Endothelial cell of umbilical vein (primary cell): ENCODE measurements around the gene ADTRP. TPM values are rescaled to one million over a fixed set of nuclear protein-coding genes. Genes with fewer than 3 reads are reported as not detected.

Experiments
- BruUV-seq: library from RNA; stranded (reverse); fragments of 400-500 nt; replicated peaks from 2 replicates; lab custom pipeline; 2021; lab: Mats Ljungman, UMichigan
- CTCF ChIA-PET: fragments of 300-600, 350-600 bp; sonication (Branson Sonifier 250); formaldehyde crosslinking; loops from one replicate; lab custom pipeline; 2021; ENCODE audit warnings: antibody characterized with exemption, inconsistent platforms; lab: Charles Lee
- POLR2A ChIA-PET: fragments of 300-600, 350-600 bp; sonication (Branson Sonifier 250); formaldehyde crosslinking; loops from one replicate; lab custom pipeline; 2021; ENCODE audit warnings: antibody characterized with exemption, inconsistent platforms; lab: Charles Lee
- DNase-seq: peaks from one replicate; pipeline ENCODE4 v3.0.0-alpha.2; 2011; ENCODE audit warnings: low read depth, low spot score
- FAIRE-seq: peaks from 2 replicates; lab custom pipeline; 2011; peaks lifted over from hg19 to GRCh38; lab: Jason Lieb, UNC
- H2AFZ ChIP-seq: 2 replicates; pipeline ENCODE4 v1.6.0; 2012; ENCODE audit warnings: low read depth, low read length, control low read depth, inconsistent platforms
- H3K27ac ChIP-seq: 2 replicates; pipeline ENCODE4 v1.5.1; 2011; ENCODE audit warnings: low read depth, mild to moderate bottlenecking, control low read depth, low read length, moderate library complexity; ENCODE audit not compliant: insufficient read depth
- H3K27me3 ChIP-seq, 2 experiments: 2 replicates each; pipeline versions ENCODE4 v1.6.0 to v1.6.1; 2011; ENCODE audit warnings: low read length in 2 of 2, mixed read lengths in 1 of 2; ENCODE audit not compliant: control insufficient read depth in 2 of 2, insufficient read depth in 2 of 2
- H3K36me3 ChIP-seq, 2 experiments: 2 replicates in 1 of 2; 3 replicates in 1 of 2; pipeline ENCODE4 v1.5.1; 2011; ENCODE audit warnings: low read length in 2 of 2, mild to moderate bottlenecking in 1 of 2, moderate library complexity in 1 of 2; ENCODE audit not compliant: control insufficient read depth in 2 of 2, insufficient read depth in 2 of 2; ENCODE audit errors: extremely low read depth in 1 of 2
- H3K4me1 ChIP-seq: 3 replicates; pipeline ENCODE4 v1.5.1; 2011; ENCODE audit warnings: mild to moderate bottlenecking, low read length; ENCODE audit not compliant: control insufficient read depth, insufficient read depth; ENCODE audit errors: extremely low read depth
- H3K4me2 ChIP-seq: 2 replicates; pipeline ENCODE4 v1.6.1; 2011; ENCODE audit warnings: low read length, control low read depth, mixed read lengths; ENCODE audit not compliant: insufficient read depth
- H3K4me3 ChIP-seq, 3 experiments: fragments of 200-600 bp in 1 of 3; sonication (generic), shearing (Covaris generic) in 1 of 3; replicated peaks in 1 of 3; 2 replicates each; pipeline ENCODE4 v1.5.1; 2011 to 2016; ENCODE audit warnings: control low read depth in 3 of 3, low read length in 3 of 3, mild to moderate bottlenecking in 2 of 3, inconsistent platforms in 1 of 3, low read depth in 1 of 3, moderate library complexity in 1 of 3; ENCODE audit not compliant: insufficient read depth in 1 of 3
- H3K79me2 ChIP-seq: 2 replicates; pipeline ENCODE4 v1.6.0; 2012; ENCODE audit warnings: low read length, inconsistent platforms; ENCODE audit not compliant: control insufficient read depth, insufficient read depth
- H3K9ac ChIP-seq: replicated peaks from 2 replicates; pipeline ENCODE3; 2011; ENCODE audit warnings: low read length, control low read depth; ENCODE audit not compliant: insufficient read depth; ENCODE audit errors: extremely low read depth
- H3K9me1 ChIP-seq: replicated peaks from 3 replicates; pipeline ENCODE4 v1.6.0; 2011; ENCODE audit warnings: mild to moderate bottlenecking, low read length; ENCODE audit not compliant: control insufficient read depth, insufficient read depth; ENCODE audit errors: extremely low read depth
- H3K9me3 ChIP-seq: replicated peaks from 2 replicates; pipeline ENCODE4 v1.5.1; 2012; ENCODE audit warnings: low read length, inconsistent platforms; ENCODE audit not compliant: control insufficient read depth, insufficient read depth
- H4K20me1 ChIP-seq: replicated peaks from 2 replicates; pipeline ENCODE3; 2011; ENCODE audit warnings: mild to moderate bottlenecking, low read length; ENCODE audit not compliant: control insufficient read depth, insufficient read depth; ENCODE audit errors: extremely low read depth
- EZH2 ChIP-seq: IDR thresholded peaks from 2 replicates; pipeline ENCODE4 v1.6.1; 2012; ENCODE audit warnings: borderline replicate concordance, low read depth, mild to moderate bottlenecking, moderate library complexity, low read length, inconsistent platforms; ENCODE audit not compliant: severe bottlenecking
- FOS ChIP-seq: IDR thresholded peaks from 2 replicates; pipeline ENCODE4 v1.6.1; 2011; ENCODE audit warnings: mild to moderate bottlenecking, low read length, moderate library complexity, borderline replicate concordance; ENCODE audit not compliant: insufficient read depth
- GATA2 ChIP-seq: IDR thresholded peaks from 2 replicates; pipeline ENCODE4 v1.7.0; 2011; ENCODE audit warnings: low read depth, mild to moderate bottlenecking, moderate library complexity, mixed read lengths, low read length; ENCODE audit not compliant: insufficient read length, insufficient read depth
- JUN ChIP-seq: IDR thresholded peaks from 2 replicates; pipeline ENCODE4 v1.6.1; 2011; ENCODE audit warnings: borderline replicate concordance, low read depth; ENCODE audit not compliant: insufficient read length, insufficient read depth
- MYC ChIP-seq: IDR thresholded peaks from one replicate; pipeline ENCODE4 v1.6.1; 2011; ENCODE audit warnings: mild to moderate bottlenecking, low read depth, low read length
- POLR2A ChIP-seq: IDR thresholded peaks from 2 replicates; pipeline ENCODE4 v1.6.1; 2012; ENCODE audit warnings: low read depth, mild to moderate bottlenecking, control low read depth, low read length
- POLR2AphosphoS5 ChIP-seq: IDR thresholded peaks from 2 replicates; pipeline ENCODE4 v1.6.1; 2012; ENCODE audit warnings: low read depth, mild to moderate bottlenecking, control low read depth, low read length, moderate library complexity; ENCODE audit not compliant: insufficient read depth
- dilution Hi-C: fragments of 300-500 bp; cut with MboI; formaldehyde crosslinking; loops from one replicate; pipeline ENCODE4 v1.15.0; 2019; ENCODE audit warnings: low sequenced_read_pairs; ENCODE audit not compliant: extremely low pct_ligation_motif_present
- intact Hi-C: fragments of 100-400 bp; cut with micrococcal nuclease; formaldehyde crosslinking; loops from one replicate; pipeline ENCODE4 v1.10.0; 2022
- polyA plus RNA-seq, 4 experiments: library from polyadenylated mRNA; depleted of rRNA in 3 of 4; stranded (reverse) in 3 of 4; unstranded in 1 of 4; fragments of >200 nt; gene quantifications; 2 replicates each; pipeline versions ENCODE4 v1.2.1 to v1.2.3, GENCODE V29; 2011 to 2012; ENCODE audit warnings: missing spikeins in 1 of 4
- total RNA-seq: library from RNA; stranded (reverse); gene quantifications from 2 replicates; pipeline ENCODE4 v1.2.3, GENCODE V29; 2021
- TF ChIP-seq, protein P1 (sequence below), 2 donors: IDR thresholded peaks; 1 replicate in 1 of 2; 2 replicates in 1 of 2; pipeline ENCODE4 v1.5.1; 2011; ENCODE audit warnings: low read length in 2 of 2, mild to moderate bottlenecking in 2 of 2, moderate library complexity in 2 of 2, control low read depth in 1 of 2, inconsistent platforms in 1 of 2, low read depth in 1 of 2; ENCODE audit not compliant: insufficient read depth in 1 of 2; ENCODE audit errors: extremely low read depth in 1 of 2
- TF ChIP-seq, protein P2 (sequence below): IDR thresholded peaks from 2 replicates; pipeline ENCODE4 v1.6.1; 2011; ENCODE audit not compliant: insufficient read depth, insufficient read length

The ADTRP gene
- total and polyA plus RNA-seq, 2 donors (not counting 3 experiments of a cell fraction or from before 2014, with no cell fraction given), result 3.3 to 4.4 TPM

DNA sequence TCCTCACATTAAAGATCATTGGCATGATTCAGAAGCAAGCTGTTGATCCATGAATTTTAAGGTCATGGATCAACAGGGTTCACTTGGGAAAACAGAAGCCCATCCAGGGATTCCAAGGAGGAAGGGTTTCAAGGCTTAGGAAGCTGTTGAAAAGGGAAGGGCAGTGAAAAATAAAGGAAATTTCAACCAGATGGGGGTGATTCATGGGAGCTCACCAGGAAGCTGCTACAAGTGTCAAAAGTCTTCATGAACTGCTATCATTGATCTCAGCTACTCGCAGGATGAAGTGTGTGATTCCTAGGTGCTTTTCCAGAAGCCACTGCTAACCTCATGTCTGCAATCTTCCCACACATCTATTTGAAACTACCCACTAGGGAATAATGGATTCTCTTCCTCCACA lies 26.2 kb downstream of the ADTRP start:
- intact Hi-C loops, result no loop called here
- dilution Hi-C loops, result loop anchor here (25.0 kb wide), 1 partner anchor 535 kb away; the partner anchor contains the start of gene EDN1
- ChIA-PET CTCF (interaction anchor here (0.7 to 2.0 kb wide), 3 partner anchors 11 to 31 kb away, joined by 3 to 6 read pairs (median 3); no protein-coding TSS in a partner anchor), POLR2A (no interaction called here)
- no TSS peak for BruUV-seq
- H3K27ac ChIP-seq, result no peak overlapping the region
- DNase-seq (no peak), FAIRE-seq (peak; percentile 42)
- peaks cover 75% of the 10 kb centered on the region for H3K79me2 ChIP-seq
- peaks cover 10% of the 10 kb centered on the region for H3K4me1 ChIP-seq
- no peak overlapping the region for H2AFZ ChIP-seq
- H3K4me3 ChIP-seq, result no peak overlapping the region
- H3K9me1 ChIP-seq, result no peaks in the 10 kb centered on the region
- H3K9me3 ChIP-seq, result no peaks in the 10 kb centered on the region
- H3K27me3 ChIP-seq, result no peaks in the 10 kb centered on the region
- no peaks in the 10 kb centered on the region for H3K36me3 ChIP-seq
- H3K9ac ChIP-seq, result no peak overlapping the region
- H3K4me2 ChIP-seq, result no peak overlapping the region
- H4K20me1 ChIP-seq, result no peaks in the 10 kb centered on the region
- TF ChIP-seq MYC, result no peak
- no peak for TF ChIP-seq POLR2A
- no peak for TF ChIP-seq GATA2
- TF ChIP-seq EZH2, result no peak
- no peak for TF ChIP-seq JUN
- no peak for TF ChIP-seq FOS
- TF ChIP-seq, protein P1, sequence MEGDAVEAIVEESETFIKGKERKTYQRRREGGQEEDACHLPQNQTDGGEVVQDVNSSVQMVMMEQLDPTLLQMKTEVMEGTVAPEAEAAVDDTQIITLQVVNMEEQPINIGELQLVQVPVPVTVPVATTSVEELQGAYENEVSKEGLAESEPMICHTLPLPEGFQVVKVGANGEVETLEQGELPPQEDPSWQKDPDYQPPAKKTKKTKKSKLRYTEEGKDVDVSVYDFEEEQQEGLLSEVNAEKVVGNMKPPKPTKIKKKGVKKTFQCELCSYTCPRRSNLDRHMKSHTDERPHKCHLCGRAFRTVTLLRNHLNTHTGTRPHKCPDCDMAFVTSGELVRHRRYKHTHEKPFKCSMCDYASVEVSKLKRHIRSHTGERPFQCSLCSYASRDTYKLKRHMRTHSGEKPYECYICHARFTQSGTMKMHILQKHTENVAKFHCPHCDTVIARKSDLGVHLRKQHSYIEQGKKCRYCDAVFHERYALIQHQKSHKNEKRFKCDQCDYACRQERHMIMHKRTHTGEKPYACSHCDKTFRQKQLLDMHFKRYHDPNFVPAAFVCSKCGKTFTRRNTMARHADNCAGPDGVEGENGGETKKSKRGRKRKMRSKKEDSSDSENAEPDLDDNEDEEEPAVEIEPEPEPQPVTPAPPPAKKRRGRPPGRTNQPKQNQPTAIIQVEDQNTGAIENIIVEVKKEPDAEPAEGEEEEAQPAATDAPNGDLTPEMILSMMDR (IDR thresholded peaks at IDR 0.05; ENCODE audit: extremely low read depth in 1 of 2, insufficient read depth in 1 of 2, low read depth in 1 of 2, low read length in 2 of 2), result no peak
- no peak for TF ChIP-seq POLR2AphosphoS5
- TF ChIP-seq, protein P2, sequence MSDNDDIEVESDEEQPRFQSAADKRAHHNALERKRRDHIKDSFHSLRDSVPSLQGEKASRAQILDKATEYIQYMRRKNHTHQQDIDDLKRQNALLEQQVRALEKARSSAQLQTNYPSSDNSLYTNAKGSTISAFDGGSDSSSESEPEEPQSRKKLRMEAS, result no peak
